ENCODE data around the gene CPA2.

DNA sequence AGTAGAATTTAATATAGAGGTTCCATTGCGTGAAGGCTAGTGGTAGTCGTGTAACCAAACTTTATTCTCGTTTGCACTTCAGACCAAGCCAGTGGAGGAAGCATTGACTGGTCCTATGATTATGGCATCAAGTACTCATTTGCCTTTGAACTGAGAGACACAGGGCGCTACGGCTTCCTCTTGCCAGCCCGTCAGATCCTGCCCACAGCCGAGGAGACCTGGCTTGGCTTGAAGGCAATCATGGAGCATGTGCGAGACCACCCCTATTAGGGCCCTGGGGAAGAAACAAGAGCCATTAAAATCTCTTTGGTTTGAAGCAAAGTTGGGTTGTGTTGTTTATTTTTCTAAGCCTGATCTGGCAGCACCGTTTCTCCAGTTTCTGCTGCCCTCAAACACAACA, 22.8 kb downstream of the CPA2 start:
- TF ChIP-seq, protein P1, sequence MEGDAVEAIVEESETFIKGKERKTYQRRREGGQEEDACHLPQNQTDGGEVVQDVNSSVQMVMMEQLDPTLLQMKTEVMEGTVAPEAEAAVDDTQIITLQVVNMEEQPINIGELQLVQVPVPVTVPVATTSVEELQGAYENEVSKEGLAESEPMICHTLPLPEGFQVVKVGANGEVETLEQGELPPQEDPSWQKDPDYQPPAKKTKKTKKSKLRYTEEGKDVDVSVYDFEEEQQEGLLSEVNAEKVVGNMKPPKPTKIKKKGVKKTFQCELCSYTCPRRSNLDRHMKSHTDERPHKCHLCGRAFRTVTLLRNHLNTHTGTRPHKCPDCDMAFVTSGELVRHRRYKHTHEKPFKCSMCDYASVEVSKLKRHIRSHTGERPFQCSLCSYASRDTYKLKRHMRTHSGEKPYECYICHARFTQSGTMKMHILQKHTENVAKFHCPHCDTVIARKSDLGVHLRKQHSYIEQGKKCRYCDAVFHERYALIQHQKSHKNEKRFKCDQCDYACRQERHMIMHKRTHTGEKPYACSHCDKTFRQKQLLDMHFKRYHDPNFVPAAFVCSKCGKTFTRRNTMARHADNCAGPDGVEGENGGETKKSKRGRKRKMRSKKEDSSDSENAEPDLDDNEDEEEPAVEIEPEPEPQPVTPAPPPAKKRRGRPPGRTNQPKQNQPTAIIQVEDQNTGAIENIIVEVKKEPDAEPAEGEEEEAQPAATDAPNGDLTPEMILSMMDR (IDR thresholded peaks at IDR 0.05), result no peak
- no peak for TF ChIP-seq POLR2A (IDR thresholded peaks at IDR 0.05)
